Measurements from ENCODE around the gene RBMS3.
"Not testable (repeated sequence)": the region's sequence is repeated elsewhere in the genome, so short reads cannot be mapped to it uniquely, and the experiment has no call there.

RBMS3 gene

GRCh38 chr3:29280404-29281093 lies at the start of gene RBMS3:
RBMS3 (plus strand) TSS chr3:29281071.
- no peak for DNase-seq

- DNase-seq = not testable (repeated sequence)
Observed at GRCh38 chr3:29233126-29233525, 47.7 kb upstream of the RBMS3 start.

GRCh38 chr3:29236146-29236840 lies 44.6 kb upstream of the RBMS3 start:
- no peak for DNase-seq

GRCh38 chr3:29239376-29239775 lies 41.5 kb upstream of the RBMS3 start:
- no peak for DNase-seq

- no peak for DNase-seq
Observed at GRCh38 chr3:29240248-29240647, 40.6 kb upstream of the RBMS3 start.

GRCh38 chr3:29240887-29241286 lies 40.0 kb upstream of the RBMS3 start:
- DNase-seq = no peak

GRCh38 chr3:29241855-29242254 lies 39.0 kb upstream of the RBMS3 start:
- no peak for DNase-seq

GRCh38 chr3:29242296-29242695 lies 38.6 kb upstream of the RBMS3 start:
- no peak for DNase-seq

- no peak for DNase-seq
Observed at GRCh38 chr3:29245441-29245840, 35.4 kb upstream of the RBMS3 start.

- no peak for DNase-seq
Observed at GRCh38 chr3:29247088-29247745, 33.7 kb upstream of the RBMS3 start.

GRCh38 chr3:29249829-29250345 lies 31.0 kb upstream of the RBMS3 start:
- no peak for DNase-seq

GRCh38 chr3:29255854-29256696 lies 24.8 kb upstream of the RBMS3 start:
- no peak for DNase-seq

GRCh38 chr3:29258161-29258560 lies 22.7 kb upstream of the RBMS3 start:
- no peak for DNase-seq

- no peak for DNase-seq
Observed at GRCh38 chr3:29261119-29261518, 19.8 kb upstream of the RBMS3 start.

GRCh38 chr3:29263476-29263875 lies 17.4 kb upstream of the RBMS3 start:
- DNase-seq = no peak

- DNase-seq = no peak
Observed at GRCh38 chr3:29265509-29266072, 15.3 kb upstream of the RBMS3 start.

- no peak for DNase-seq
Observed at GRCh38 chr3:29267226-29267625, 13.6 kb upstream of the RBMS3 start.

GRCh38 chr3:29268651-29269050 lies 12.2 kb upstream of the RBMS3 start:
- no peak for DNase-seq

- DNase-seq = no peak
Observed at GRCh38 chr3:29270752-29271151, 10.1 kb upstream of the RBMS3 start.

GRCh38 chr3:29271475-29271874 lies 9.4 kb upstream of the RBMS3 start:
- DNase-seq = no peak

- DNase-seq = no peak
Observed at GRCh38 chr3:29274667-29275066, 6.2 kb upstream of the RBMS3 start.

GRCh38 chr3:29275309-29275708 lies 5.6 kb upstream of the RBMS3 start:
- DNase-seq = no peak

- no peak for DNase-seq
Observed at GRCh38 chr3:29277249-29277648, 3.6 kb upstream of the RBMS3 start.

Measured in NCI-H774 (cell line).